Measurements from ENCODE around the gene NTN1. TPM values are rescaled to one million over a fixed set of nuclear protein-coding genes. Genes with fewer than 3 reads are reported as not detected.

The NTN1 gene
- total RNA-seq, 4 donors from 2014 or later: 5.9 to 11.6 (median 8.5) TPM

- 90 to 94% methylated on average over 7 of the region's 7 CpGs for WGBS, 2 donors
- no peak for DNase-seq (ENCODE audit: low spot score in 2 of 2)
- TF ChIP-seq POLR2A (IDR thresholded peaks at IDR 0.05) (no peak), CTCF (IDR thresholded peaks at IDR 0.05) (no peak)
- intact Hi-C loops (cut with DNase I; ENCODE audit: low total_unique reads): no loop called here
- no peak overlapping the region for H3K4me3 ChIP-seq (ENCODE audit: low read depth, poor library complexity, severe bottlenecking)
Observed at GRCh38 chr17:9224485-9224884, 203.2 kb downstream of the NTN1 start.

GRCh38 chr17:9225305-9226101, 204.2 kb downstream of the NTN1 start:
- no peak for DNase-seq (ENCODE audit: low spot score in 2 of 2)
- no peak for TF ChIP-seq POLR2A (IDR thresholded peaks at IDR 0.05)
- intact Hi-C loops (cut with DNase I; ENCODE audit: low total_unique reads): no loop called here
- 74 to 87% methylated on average over 21 to 31 of the region's 32 CpGs for WGBS, 2 donors
- no peak overlapping the region for H3K4me3 ChIP-seq (ENCODE audit: low read depth, poor library complexity, severe bottlenecking)

- TF ChIP-seq POLR2A (IDR thresholded peaks at IDR 0.05) (no peak), CTCF (IDR thresholded peaks at IDR 0.05) (no peak)
- no peak overlapping the region for H3K4me3 ChIP-seq (ENCODE audit: low read depth, poor library complexity, severe bottlenecking)
- no peak for DNase-seq (ENCODE audit: low spot score in 2 of 2)
- intact Hi-C loops (cut with DNase I; ENCODE audit: low total_unique reads): no loop called here
- 78 to 83% methylated on average over 25 to 33 of the region's 34 CpGs for WGBS, 2 donors
Observed at GRCh38 chr17:9226130-9226793, 205.0 kb downstream of the NTN1 start.

- DNase-seq (ENCODE audit: low spot score in 2 of 2): no peak
Observed at GRCh38 chr17:9226794-9227135, 205.5 kb downstream of the NTN1 start.

GRCh38 chr17:9227819-9228407, 206.6 kb downstream of the NTN1 start:
- DNase-seq (ENCODE audit: low spot score in 2 of 2): no peak
- 70% methylated on average over 13 of the region's 13 CpGs for WGBS, 2 donors
- TF ChIP-seq CTCF (IDR thresholded peaks at IDR 0.05) (no peak), POLR2A (IDR thresholded peaks at IDR 0.05) (no peak)
- intact Hi-C loops (cut with DNase I; ENCODE audit: low total_unique reads): no loop called here
- no peak overlapping the region for H3K4me3 ChIP-seq (ENCODE audit: low read depth, poor library complexity, severe bottlenecking)

More at GRCh38 chr17:9226794-9227135, 205.5 kb downstream of the NTN1 start:
- TF ChIP-seq POLR2A (IDR thresholded peaks at IDR 0.05): no peak
- no peak for TF ChIP-seq CTCF (IDR thresholded peaks at IDR 0.05)
- intact Hi-C loops (cut with DNase I; ENCODE audit: low total_unique reads): no loop called here
- no peak overlapping the region for H3K4me3 ChIP-seq (ENCODE audit: low read depth, poor library complexity, severe bottlenecking)
- 38 to 44% methylated on average over 14 of the region's 14 CpGs for WGBS, 2 donors
